Adrenal gland (tissue), 5 donors: Measurements from ENCODE around the gene DVL1.
A peak's percentile ranks its signal among the peaks of the same experiment; 100 is the strongest.

ENCODE experiments used
- CTCF ChIP-seq, 6 experiments: fragments of 450-650 bp in 4 of 6; fragments of 200-600 bp in 2 of 6; sonication (generic) in 1 of 6; IDR thresholded peaks; 1 replicate in 5 of 6; 2 replicates in 1 of 6; pipeline versions ENCODE4 v1.5.1 to v1.8.0; 2016 to 2021; ENCODE audit warnings: antibody characterized with exemption in 6 of 6, mild to moderate bottlenecking in 2 of 6, moderate library complexity in 1 of 6
- POLR2A ChIP-seq, 2 donors: fragments of 450-650 bp; IDR thresholded peaks; one replicate each; pipeline ENCODE4 v1.6.1; 2017; ENCODE audit warnings: antibody characterized with exemption in 2 of 2, mild to moderate bottlenecking in 2 of 2, moderate library complexity in 1 of 2
- donor health status: DM: no; HTN: no; CAD: no.

GRCh38 chr1:1305300-1306069 is 43.7 kb downstream of the DVL1 start:
- no peak for TF ChIP-seq CTCF (IDR thresholded peaks at IDR 0.05)
- peak in 1 of 2 donors; percentile 15 for TF ChIP-seq POLR2A (IDR thresholded peaks at IDR 0.05)
